Nephron (organoid): ENCODE measurements around the gene BPIFA3.

Experiments
- H3K27ac Mint-ChIP-seq, 3 experiments: 2 replicates each; pipeline ENCODE4 v1.8.0; 2020; ENCODE audit warnings: mixed read lengths in 3 of 3, mild to moderate bottlenecking in 2 of 3, moderate library complexity in 1 of 3
- H3K27me3 Mint-ChIP-seq: 2 replicates; pipeline ENCODE4 v1.8.0; 2021; ENCODE audit warnings: low read depth, mild to moderate bottlenecking, moderate library complexity, mixed read lengths
- H3K36me3 Mint-ChIP-seq: 2 replicates; pipeline ENCODE4 v1.8.0; 2020; ENCODE audit warnings: low read depth, mixed read lengths
- H3K4me1 Mint-ChIP-seq: 2 replicates; pipeline ENCODE4 v1.8.0; 2020; ENCODE audit warnings: mixed read lengths
- H3K4me3 Mint-ChIP-seq, 3 experiments: 2 replicates each; pipeline ENCODE4 v1.8.0; 2020; ENCODE audit warnings: mild to moderate bottlenecking in 3 of 3, mixed read lengths in 3 of 3, moderate library complexity in 2 of 3
- H3K9me3 Mint-ChIP-seq: 2 replicates; pipeline ENCODE4 v1.8.0; 2020; ENCODE audit warnings: mixed read lengths
- TF ChIP-seq, protein P1 (sequence below), 3 experiments: fragments of 200-600 bp; sonication (generic); IDR thresholded peaks; one replicate each; pipeline ENCODE4 v1.5.0; 2021; ENCODE audit warnings: antibody characterized with exemption in 3 of 3; ENCODE audit not compliant: unreplicated experiment in 3 of 3

The BPIFA3 gene

GRCh38 chr20:33276303-33277113, 59.4 kb downstream of the BPIFA3 start:
- peaks cover 30% of the 10 kb centered on the region for H3K27me3 Mint-ChIP-seq
- H3K36me3 Mint-ChIP-seq, result no peaks in the 10 kb centered on the region
- H3K4me1 Mint-ChIP-seq, result peaks cover 6% of the 10 kb centered on the region
- H3K27ac Mint-ChIP-seq, result no peak overlapping the region
- H3K4me3 Mint-ChIP-seq, result no peak overlapping the region
- TF ChIP-seq, protein P1, sequence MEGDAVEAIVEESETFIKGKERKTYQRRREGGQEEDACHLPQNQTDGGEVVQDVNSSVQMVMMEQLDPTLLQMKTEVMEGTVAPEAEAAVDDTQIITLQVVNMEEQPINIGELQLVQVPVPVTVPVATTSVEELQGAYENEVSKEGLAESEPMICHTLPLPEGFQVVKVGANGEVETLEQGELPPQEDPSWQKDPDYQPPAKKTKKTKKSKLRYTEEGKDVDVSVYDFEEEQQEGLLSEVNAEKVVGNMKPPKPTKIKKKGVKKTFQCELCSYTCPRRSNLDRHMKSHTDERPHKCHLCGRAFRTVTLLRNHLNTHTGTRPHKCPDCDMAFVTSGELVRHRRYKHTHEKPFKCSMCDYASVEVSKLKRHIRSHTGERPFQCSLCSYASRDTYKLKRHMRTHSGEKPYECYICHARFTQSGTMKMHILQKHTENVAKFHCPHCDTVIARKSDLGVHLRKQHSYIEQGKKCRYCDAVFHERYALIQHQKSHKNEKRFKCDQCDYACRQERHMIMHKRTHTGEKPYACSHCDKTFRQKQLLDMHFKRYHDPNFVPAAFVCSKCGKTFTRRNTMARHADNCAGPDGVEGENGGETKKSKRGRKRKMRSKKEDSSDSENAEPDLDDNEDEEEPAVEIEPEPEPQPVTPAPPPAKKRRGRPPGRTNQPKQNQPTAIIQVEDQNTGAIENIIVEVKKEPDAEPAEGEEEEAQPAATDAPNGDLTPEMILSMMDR (IDR thresholded peaks at IDR 0.05; ENCODE audit: unreplicated experiment in 3 of 3), result no peak
- H3K9me3 Mint-ChIP-seq, result no peaks in the 10 kb centered on the region
